Heart right ventricle (tissue), 16 donors: ENCODE results near the gene CES3. TPM values are rescaled to one million over a fixed set of nuclear protein-coding genes. Genes with fewer than 3 reads are reported as not detected.

ENCODE experiments used
- ATAC-seq, 8 donors: fragments of 200-7000 bp; cut with Tn5 transposase; one replicate each; pipeline ENCODE4 v1.9.1; 2020; ENCODE audit warnings: mild to moderate bottlenecking in 8 of 8, moderate library complexity in 8 of 8, moderate number of reproducible peaks in 1 of 8
- DNase-seq, 2 donors: peaks; one replicate each; pipeline ENCODE4 v3.0.0-alpha.2; 2020
- H3K27ac ChIP-seq, 10 donors: fragments of 200-600 bp; sonication (generic) in 2 of 10; one replicate each; pipeline versions ENCODE4 v1.5.0 to v1.8.0; 2020 to 2022; ENCODE audit warnings: mild to moderate bottlenecking in 3 of 10
- H3K27me3 ChIP-seq, 7 donors: fragments of 200-600 bp; one replicate each; pipeline ENCODE4 v1.8.0; 2021 to 2022; ENCODE audit warnings: mild to moderate bottlenecking in 2 of 7
- H3K36me3 ChIP-seq, 9 donors: fragments of 200-600 bp; sonication (generic) in 1 of 9; one replicate each; pipeline versions ENCODE4 v1.5.0 to v1.8.0; 2020 to 2022; ENCODE audit warnings: mild to moderate bottlenecking in 2 of 9
- H3K4me1 ChIP-seq, 9 donors: fragments of 200-600 bp; sonication (generic) in 1 of 9; one replicate each; pipeline versions ENCODE4 v1.5.0 to v1.8.0; 2020 to 2022; ENCODE audit warnings: mild to moderate bottlenecking in 4 of 9
- H3K4me3 ChIP-seq, 10 donors: fragments of 200-600 bp; sonication (generic) in 2 of 10; one replicate each; pipeline versions ENCODE4 v1.5.0 to v1.8.0; 2020 to 2022; ENCODE audit warnings: mild to moderate bottlenecking in 7 of 10, moderate library complexity in 2 of 10
- H3K9me3 ChIP-seq, 11 donors: fragments of 200-600 bp in 10 of 11; sonication (generic) in 2 of 11; one replicate each; pipeline versions ENCODE4 v1.5.0 to v1.8.0; 2013 to 2022; ENCODE audit warnings: mild to moderate bottlenecking in 2 of 11, control low read depth in 1 of 11, moderate library complexity in 1 of 11
- WGBS, 2 donors: extraction: QIAGEN DNeasy Blood & Tissue Kit; methylation state at CpG; one replicate each; pipeline ENCODE4 v1.1.7; 2013; ENCODE audit warnings: inconsistent platforms in 1 of 2; 5-methylcytosine and 5-hydroxymethylcytosine counted together
- intact Hi-C, 10 donors: fragments of 100-400 bp; cut with DNase I; formaldehyde crosslinking; loops; one replicate each; pipeline versions ENCODE4 v1.11.1 to v1.14.2; 2022
- polyA plus RNA-seq, 2 donors: library from polyadenylated mRNA; stranded (reverse); fragments of 200-250 nt; gene quantifications; one replicate each; pipeline ENCODE4 v1.2.3, GENCODE V29; 2013
- total RNA-seq, 10 donors: library from RNA; stranded (reverse); fragmentation: NEBNext Ultra II Directional in 3 of 10; extraction: Animal tissue kit (Norgen Biotek cat#: 25700) in 3 of 10; gene quantifications; one replicate each; pipeline versions ENCODE4 v1.2.1 to v1.2.4, GENCODE V29; 2021 to 2023
- TF ChIP-seq, protein P1 (sequence below), 9 donors: fragments of 200-600 bp; sonication (generic) in 2 of 9; IDR thresholded peaks; one replicate each; pipeline versions ENCODE4 v1.5.0 to v1.8.0; 2021 to 2022; ENCODE audit warnings: antibody characterized with exemption in 9 of 9, mild to moderate bottlenecking in 5 of 9, moderate library complexity in 1 of 9
- donor health status: Arrhythmogenic right ventricular cardiomyopathy.
- donor health status: ischemic (EF 13 %, LVEDD 7.1; RV severe dilation, severe dysfunction).
- donor health status: healthy with polysubstance abuse.
- donor health status: DM: no; HTN: yes; CAD: no.
- donor health status: DM: no; HTN: no; CAD: no.
- donor health status: ischemic (EF 25% LVEDD 6.9; RV normal size, moderate dysfunction).
- donor health status: ischemic (EF 25% LVEDD 5.7; RV mildly dilated, moderate dysfunction).
- donor health status: healthy.
- donor health status: DM: yes; HTN: yes; CAD: no.
- donor health status: Ischemic cardiomyopathy.
- donor health status: ischemic (EF 35%, LVEDD 5.7; RV mildly dilated, moderate dysfunction).
- donor health status: nonischemic (EF 11% LVEDD 7.7; RV severe dilation, severe dysfunction).
- donor health status: DM: yes; HTN: yes; CAD: no.
- donor health status: PGD.
- donor health status: ischemic (EF 29% LVEDD 5.4; RV normal size, mild dysfunction).
- donor health status: nonischemic (EF 23%, LVEDD 6.1; RV moderate dilation, normal function).

The CES3 gene
- total and polyA plus RNA-seq, 12 donors = 0.07 to 2.8 (median 1.1) TPM

- peak in 2 of 8 donors; percentile 7 to 13 for ATAC-seq
- Histone ChIP-seq H3K4me3 (peak overlapping the region in 9 of 10 donors; percentile 37 to 63 (median 57)), H3K27me3 (peaks cover 0 to 34% (median 0%) of the 10 kb centered on the region in 7 donors), H3K4me1 (peaks cover 6 to 25% (median 17%) of the 10 kb centered on the region in 9 donors), H3K36me3 (no peaks in the 10 kb centered on the region), H3K9me3 (no peaks in the 10 kb centered on the region), H3K27ac (peak overlapping the region in 9 of 10 donors; percentile 47 to 82 (median 75))
- intact Hi-C loops = loop anchor here in 2 of 10 donors (2.0 to 10.0 kb wide), 3 partner anchors 14 to 143 kb away; partner anchors contain the start of genes FBXL8 (in 2 of the 2), TRADD (in 2 of the 2), B3GNT9 (in 1 of the 2) and CBFB (in 1 of the 2)
- WGBS, 2 donors = 50 to 64% methylated on average over 6 of the region's 6 CpGs
- no peak for DNase-seq
- TF ChIP-seq, protein P1, sequence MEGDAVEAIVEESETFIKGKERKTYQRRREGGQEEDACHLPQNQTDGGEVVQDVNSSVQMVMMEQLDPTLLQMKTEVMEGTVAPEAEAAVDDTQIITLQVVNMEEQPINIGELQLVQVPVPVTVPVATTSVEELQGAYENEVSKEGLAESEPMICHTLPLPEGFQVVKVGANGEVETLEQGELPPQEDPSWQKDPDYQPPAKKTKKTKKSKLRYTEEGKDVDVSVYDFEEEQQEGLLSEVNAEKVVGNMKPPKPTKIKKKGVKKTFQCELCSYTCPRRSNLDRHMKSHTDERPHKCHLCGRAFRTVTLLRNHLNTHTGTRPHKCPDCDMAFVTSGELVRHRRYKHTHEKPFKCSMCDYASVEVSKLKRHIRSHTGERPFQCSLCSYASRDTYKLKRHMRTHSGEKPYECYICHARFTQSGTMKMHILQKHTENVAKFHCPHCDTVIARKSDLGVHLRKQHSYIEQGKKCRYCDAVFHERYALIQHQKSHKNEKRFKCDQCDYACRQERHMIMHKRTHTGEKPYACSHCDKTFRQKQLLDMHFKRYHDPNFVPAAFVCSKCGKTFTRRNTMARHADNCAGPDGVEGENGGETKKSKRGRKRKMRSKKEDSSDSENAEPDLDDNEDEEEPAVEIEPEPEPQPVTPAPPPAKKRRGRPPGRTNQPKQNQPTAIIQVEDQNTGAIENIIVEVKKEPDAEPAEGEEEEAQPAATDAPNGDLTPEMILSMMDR (IDR thresholded peaks at IDR 0.05) = no peak
These were observed 53.7 kb downstream of the CES3 start for GRCh38 chr16:67014634-67015312.

DNA sequence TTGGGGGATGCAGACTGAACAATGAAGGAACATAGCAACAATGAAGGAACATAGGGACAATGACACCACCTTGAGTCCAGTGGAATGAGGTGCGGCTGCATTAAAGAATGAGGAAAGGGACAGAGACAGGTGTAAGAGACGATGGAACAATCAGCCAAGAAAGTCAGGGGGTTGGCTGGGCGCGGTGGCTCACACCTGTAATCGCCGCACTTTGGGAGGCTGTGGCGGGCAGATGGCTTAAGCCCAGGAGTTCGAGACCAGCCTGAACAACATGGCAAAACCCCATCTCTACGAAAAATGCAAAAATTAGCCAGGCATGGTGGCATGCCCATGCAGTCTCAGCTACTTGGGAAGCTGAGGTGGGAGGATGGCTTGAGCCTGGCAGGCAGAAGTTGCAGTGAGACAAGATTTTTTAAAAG lies 54.3 kb downstream of the CES3 start:
- peaks cover 0 to 34% (median 0%) of the 10 kb centered on the region in 7 donors for H3K27me3 ChIP-seq
- H3K4me1 ChIP-seq = peaks cover 6 to 25% (median 17%) of the 10 kb centered on the region in 9 donors
- no peaks in the 10 kb centered on the region for H3K36me3 ChIP-seq
- 97 to 98% methylated on average over 9 of the region's 9 CpGs for WGBS, 2 donors
- no peak overlapping the region for H3K27ac ChIP-seq
- intact Hi-C loops = loop anchor here in 2 of 10 donors (2.0 to 10.0 kb wide), 2 partner anchors 13 to 139 kb away; partner anchors contain the start of genes B3GNT9 (in 1 of the 2), CBFB (in 1 of the 2), FBXL8 (in 1 of the 2) and TRADD (in 1 of the 2)
- ATAC-seq (no peak), DNase-seq (no peak)
- TF ChIP-seq, protein P1 (IDR thresholded peaks at IDR 0.05) = no peak
- H3K9me3 ChIP-seq = no peaks in the 10 kb centered on the region
- no peak overlapping the region for H3K4me3 ChIP-seq

DNA sequence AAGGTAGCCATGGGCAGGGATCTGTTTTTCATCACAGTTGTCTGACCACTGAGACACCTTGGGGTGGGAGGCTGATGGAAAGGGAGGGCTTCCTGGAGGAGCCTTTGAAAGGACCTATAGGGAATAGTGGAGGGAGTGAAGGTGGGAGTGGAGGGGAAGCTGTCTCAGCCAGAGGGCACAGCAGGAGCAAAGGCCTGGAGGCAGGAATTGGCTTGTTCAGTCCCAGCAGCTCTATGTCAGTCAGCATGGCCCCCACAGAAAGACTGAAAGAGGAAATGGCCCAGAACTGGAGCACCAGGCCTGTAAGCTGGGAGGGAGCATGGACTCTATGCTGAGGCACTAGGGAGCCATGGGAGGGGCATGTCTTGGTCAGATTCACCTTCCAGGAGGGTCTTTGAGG lies 55.1 kb downstream of the CES3 start:
- Histone ChIP-seq H3K4me1 (peaks cover 6 to 25% (median 17%) of the 10 kb centered on the region in 9 donors), H3K9me3 (no peaks in the 10 kb centered on the region), H3K27me3 (peaks cover 0 to 34% (median 0%) of the 10 kb centered on the region in 7 donors), H3K4me3 (no peak overlapping the region), H3K36me3 (no peaks in the 10 kb centered on the region), H3K27ac (no peak overlapping the region)
- no peak for DNase-seq
- TF ChIP-seq, protein P1 (IDR thresholded peaks at IDR 0.05) = no peak
- ATAC-seq = no peak
- intact Hi-C loops = loop anchor here in 1 of 10 donors (10.0 kb wide), 1 partner anchor 139 kb away; the partner anchor contains the start of genes B3GNT9, FBXL8 and TRADD

GRCh38 chr16:67016681-67017420 lies 55.8 kb downstream of the CES3 start:
- Histone ChIP-seq H3K36me3 (no peaks in the 10 kb centered on the region), H3K4me1 (peaks cover 6 to 25% (median 17%) of the 10 kb centered on the region in 9 donors), H3K27ac (no peak overlapping the region), H3K9me3 (no peaks in the 10 kb centered on the region), H3K27me3 (peaks cover 0 to 34% (median 0%) of the 10 kb centered on the region in 7 donors), H3K4me3 (no peak overlapping the region)
- no peak for ATAC-seq
- 76 to 80% methylated on average over 5 of the region's 5 CpGs for WGBS, 2 donors
- intact Hi-C loops = loop anchor here in 1 of 10 donors (10.0 kb wide), 1 partner anchor 138 kb away; the partner anchor contains the start of genes B3GNT9, FBXL8 and TRADD
- DNase-seq = no peak
- TF ChIP-seq, protein P1 (IDR thresholded peaks at IDR 0.05) = no peak
